IPS-20b (cell line): Measurements from ENCODE around the gene COX10.

Experiments used
- H3K27ac ChIP-seq: one replicate; pipeline ENCODE4 v1.5.1; 2013; ENCODE audit warnings: low read length
- H3K27me3 ChIP-seq: 2 replicates; pipeline ENCODE4 v1.6.1; 2013; ENCODE audit warnings: mild to moderate bottlenecking, low read length, inconsistent platforms; ENCODE audit not compliant: insufficient read depth
- H3K36me3 ChIP-seq: 2 replicates; pipeline ENCODE4 v1.6.1; 2013; ENCODE audit warnings: low read depth, mild to moderate bottlenecking, inconsistent platforms, low read length, moderate library complexity; ENCODE audit not compliant: insufficient read depth
- H3K4me1 ChIP-seq: 2 replicates; pipeline ENCODE4 v1.6.1; 2013; ENCODE audit warnings: mild to moderate bottlenecking, control low read depth, inconsistent platforms, low read length, moderate library complexity; ENCODE audit not compliant: insufficient read depth
- H3K4me3 ChIP-seq: 2 replicates; pipeline ENCODE4 v1.5.1; 2013; ENCODE audit warnings: mild to moderate bottlenecking, low read length, inconsistent platforms
- H3K9ac ChIP-seq: 2 replicates; pipeline ENCODE4 v1.6.1; 2013; ENCODE audit warnings: low read depth, mild to moderate bottlenecking, inconsistent platforms, low read length, moderate library complexity
- H3K9me3 ChIP-seq: 2 replicates; pipeline ENCODE4 v1.6.1; 2013; ENCODE audit warnings: mild to moderate bottlenecking, low read depth, low read length, inconsistent platforms; ENCODE audit not compliant: insufficient read depth

COX10 gene

DNA sequence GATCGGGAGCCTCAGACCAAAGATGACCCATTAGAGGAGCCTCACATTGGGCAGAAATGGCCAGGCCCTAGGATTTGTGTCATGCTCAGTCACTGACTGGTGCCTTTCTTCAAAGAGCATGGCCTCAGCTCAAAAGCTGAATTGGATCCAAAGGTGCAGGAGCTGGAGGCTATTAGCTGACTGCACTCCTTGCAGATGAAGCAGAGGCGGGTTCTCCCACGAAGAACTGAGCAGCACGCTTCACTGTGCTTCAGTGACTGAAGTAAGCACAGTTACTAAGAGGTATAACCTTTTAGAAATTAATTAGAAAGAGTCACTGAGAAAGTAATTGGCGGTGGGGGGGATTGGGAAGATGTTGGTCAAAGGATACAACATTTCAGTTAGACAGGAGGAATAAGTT lies 18.7 kb upstream of the COX10 start:
- Histone ChIP-seq H3K9me3 (no peaks in the 10 kb centered on the region), H3K4me1 (no peaks in the 10 kb centered on the region), H3K27me3 (no peaks in the 10 kb centered on the region)

DNA sequence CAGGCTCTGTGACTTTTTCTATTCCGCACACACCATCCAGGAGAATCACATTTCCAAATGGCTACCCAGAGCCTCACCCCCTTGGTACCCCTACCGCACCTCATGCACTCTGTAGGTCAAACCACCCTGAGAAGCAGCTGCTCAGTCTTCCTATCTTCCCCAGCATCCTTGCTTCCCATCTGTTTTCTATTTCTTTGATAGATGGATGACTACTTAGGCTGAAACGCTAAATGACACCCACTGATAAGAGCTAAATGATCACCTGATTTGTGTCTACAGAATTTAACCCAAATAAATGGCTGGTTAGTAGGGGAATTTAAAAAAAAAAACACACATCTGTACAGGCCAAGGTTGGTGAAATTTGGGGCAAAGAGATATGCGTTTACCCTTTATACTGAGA lies 17.6 kb upstream of the COX10 start:
- Histone ChIP-seq H3K27me3 (no peaks in the 10 kb centered on the region), H3K9me3 (no peaks in the 10 kb centered on the region; the same call in 1 of the 2 replicates), H3K36me3 (no peaks in the 10 kb centered on the region), H3K4me1 (no peaks in the 10 kb centered on the region), H3K9ac (no peak overlapping the region), H3K27ac (no peak overlapping the region), H3K4me3 (no peak overlapping the region)

More for the DNA sequence above, 18.7 kb upstream of the COX10 start:
- Histone ChIP-seq H3K27ac (no peak overlapping the region), H3K4me3 (no peak overlapping the region), H3K36me3 (no peaks in the 10 kb centered on the region), H3K9ac (no peak overlapping the region)

DNA sequence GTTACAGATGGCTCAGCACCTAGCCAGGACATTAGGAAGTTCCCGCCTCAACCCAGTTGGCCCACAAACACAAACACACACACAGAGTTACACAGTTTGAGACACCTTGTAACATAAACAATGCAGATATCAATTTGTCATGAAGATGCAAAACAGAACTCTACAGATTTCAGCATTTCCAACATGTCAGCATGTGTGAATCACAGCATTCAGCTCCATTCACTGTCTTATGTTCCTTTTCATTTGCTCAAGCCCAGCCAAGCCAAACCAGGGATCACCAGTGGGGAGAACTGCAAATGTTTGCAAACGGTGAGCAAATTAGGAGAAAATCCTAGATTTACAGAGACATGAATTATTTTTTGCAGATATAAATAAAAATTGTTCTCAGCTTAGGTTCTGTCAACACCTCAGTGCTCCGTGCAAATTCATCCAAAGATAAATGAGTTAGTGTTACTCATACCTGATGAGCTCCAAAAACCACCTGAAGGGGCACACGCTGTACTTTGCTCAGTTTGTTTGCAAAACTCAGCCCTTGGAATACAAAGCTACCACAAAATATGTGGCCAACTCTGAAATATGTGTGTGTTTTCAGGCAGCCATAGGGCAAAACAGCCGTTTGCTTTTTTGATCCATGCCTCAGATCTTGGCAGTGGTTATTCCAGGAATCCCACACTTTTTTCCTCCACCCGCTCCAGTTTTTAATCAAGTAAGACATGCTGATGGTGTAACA lies 16.3 kb upstream of the COX10 start:
- Histone ChIP-seq H3K9ac (no peak overlapping the region), H3K4me1 (no peaks in the 10 kb centered on the region), H3K36me3 (no peaks in the 10 kb centered on the region), H3K4me3 (no peak overlapping the region), H3K27me3 (no peaks in the 10 kb centered on the region), H3K9me3 (no peaks in the 10 kb centered on the region; the same call in 1 of the 2 replicates), H3K27ac (no peak overlapping the region)

DNA sequence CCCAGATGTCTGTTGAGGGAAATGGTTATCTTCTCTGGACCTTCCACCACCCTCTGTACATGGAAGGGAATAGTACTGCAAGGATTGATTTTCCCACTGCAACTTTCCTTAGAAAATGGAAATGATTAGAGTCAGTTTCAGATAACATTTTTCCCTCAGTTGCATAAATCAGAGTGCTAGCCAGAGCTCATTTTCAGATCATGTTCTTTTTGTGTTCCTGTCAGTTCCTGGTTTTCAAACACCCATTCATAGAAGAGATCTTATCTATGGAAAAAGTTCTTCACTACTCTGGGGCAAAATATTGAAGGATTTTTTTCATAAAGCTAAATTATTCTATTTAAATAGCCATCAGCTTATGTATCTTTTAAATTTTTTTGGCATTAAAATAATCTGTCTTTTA lies 11.7 kb upstream of the COX10 start:
- no peaks in the 10 kb centered on the region for H3K4me1 ChIP-seq
- no peaks in the 10 kb centered on the region; the same call in 1 of the 2 replicates for H3K9me3 ChIP-seq
- H3K36me3 ChIP-seq, result no peaks in the 10 kb centered on the region
- H3K27me3 ChIP-seq, result no peaks in the 10 kb centered on the region
- H3K4me3 ChIP-seq, result no peak overlapping the region
- no peak overlapping the region for H3K27ac ChIP-seq
- H3K9ac ChIP-seq, result no peak overlapping the region

DNA sequence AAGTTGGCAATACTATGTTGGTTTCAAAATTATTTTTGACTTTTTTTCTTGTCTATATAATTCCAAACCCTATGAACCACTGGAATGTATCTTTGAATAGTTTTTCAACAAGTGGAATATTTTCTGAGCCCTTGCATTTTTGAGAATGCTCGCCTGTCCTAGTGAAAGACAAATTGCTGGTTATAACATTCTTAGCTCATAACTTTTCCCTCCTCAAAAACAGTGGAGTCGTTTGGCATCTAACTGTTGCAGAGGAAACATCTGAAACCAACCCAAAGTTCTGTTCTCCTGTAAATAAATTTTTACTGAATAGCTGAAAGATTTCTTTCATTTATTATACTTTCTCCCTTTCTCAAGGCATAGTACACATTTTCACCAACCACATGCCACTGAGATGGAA lies 11.3 kb upstream of the COX10 start:
- no peaks in the 10 kb centered on the region for H3K36me3 ChIP-seq

DNA sequence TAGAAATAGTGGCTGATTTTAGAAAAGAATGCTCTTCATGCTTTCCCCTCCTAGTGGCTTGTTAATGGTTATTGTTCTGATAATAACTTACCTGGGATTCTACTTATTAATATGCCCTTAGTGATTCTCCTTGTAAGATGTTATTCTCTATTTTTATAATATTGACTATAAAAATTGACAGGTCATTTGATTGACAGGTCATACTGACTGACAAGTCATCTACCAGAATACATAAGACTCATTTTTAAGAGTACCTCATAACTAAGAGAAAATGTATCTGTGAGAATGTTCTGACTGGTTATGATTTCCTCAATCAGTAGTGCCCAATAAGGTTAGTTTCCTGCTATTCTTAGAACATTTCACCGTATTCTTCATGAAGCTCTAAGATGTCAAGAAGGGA lies 8.6 kb upstream of the COX10 start:
- no peaks in the 10 kb centered on the region for H3K4me1 ChIP-seq
- no peak overlapping the region for H3K9ac ChIP-seq
- no peak overlapping the region for H3K27ac ChIP-seq
- H3K36me3 ChIP-seq, result peaks cover 8% of the 10 kb centered on the region; the same call in 1 of the 2 replicates
- peaks cover 3% of the 10 kb centered on the region for H3K9me3 ChIP-seq
- H3K4me3 ChIP-seq, result no peak overlapping the region
- no peaks in the 10 kb centered on the region for H3K27me3 ChIP-seq

More for the DNA sequence above, 11.3 kb upstream of the COX10 start:
- no peak overlapping the region for H3K27ac ChIP-seq
- H3K4me3 ChIP-seq, result no peak overlapping the region
- no peaks in the 10 kb centered on the region; the same call in 1 of the 2 replicates for H3K9me3 ChIP-seq
- no peaks in the 10 kb centered on the region for H3K27me3 ChIP-seq
- no peaks in the 10 kb centered on the region for H3K4me1 ChIP-seq
- no peak overlapping the region for H3K9ac ChIP-seq

DNA sequence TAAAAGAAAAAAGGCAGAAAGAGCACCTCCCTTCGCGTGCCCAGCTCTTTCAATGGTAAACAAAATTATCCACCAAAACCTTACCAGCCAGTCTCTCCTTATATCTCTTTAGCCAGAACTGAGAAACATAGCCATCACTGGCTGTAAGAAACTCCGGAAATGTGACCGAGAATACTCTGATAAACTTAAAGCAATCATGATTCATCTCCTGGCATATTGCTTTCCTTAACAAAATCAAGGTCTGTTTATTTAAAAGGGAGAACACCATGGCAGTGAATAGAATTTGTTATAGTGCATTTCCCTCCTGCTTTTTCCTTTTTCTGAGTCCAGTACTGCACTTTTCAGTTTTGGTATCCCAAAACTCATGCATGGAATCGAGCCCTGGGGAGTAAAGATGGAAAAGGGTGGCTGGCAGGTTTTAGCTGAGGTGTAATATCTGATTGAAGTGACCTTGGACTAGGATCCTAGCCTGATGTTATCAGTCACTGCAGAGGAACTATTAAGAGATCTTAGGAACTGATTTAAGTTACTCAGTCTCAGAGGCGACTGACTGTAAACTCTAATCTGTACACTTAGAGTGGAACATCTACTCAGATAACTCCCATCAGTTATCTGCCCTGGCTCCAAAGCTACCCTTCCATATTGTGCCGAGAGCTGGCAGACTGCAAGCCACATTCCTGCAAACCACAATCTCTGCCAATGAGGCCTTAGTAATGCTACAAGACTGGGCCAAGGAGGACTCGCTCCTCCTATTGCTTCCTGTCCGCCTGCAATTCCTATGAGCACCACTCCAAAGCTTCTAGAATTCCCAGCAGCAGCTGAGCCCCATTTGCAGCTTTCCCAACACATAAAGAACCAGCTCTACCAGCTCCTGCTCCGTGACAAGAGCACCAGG lies 7.4 kb upstream of the COX10 start:
- H3K9ac ChIP-seq, result no peak overlapping the region

DNA sequence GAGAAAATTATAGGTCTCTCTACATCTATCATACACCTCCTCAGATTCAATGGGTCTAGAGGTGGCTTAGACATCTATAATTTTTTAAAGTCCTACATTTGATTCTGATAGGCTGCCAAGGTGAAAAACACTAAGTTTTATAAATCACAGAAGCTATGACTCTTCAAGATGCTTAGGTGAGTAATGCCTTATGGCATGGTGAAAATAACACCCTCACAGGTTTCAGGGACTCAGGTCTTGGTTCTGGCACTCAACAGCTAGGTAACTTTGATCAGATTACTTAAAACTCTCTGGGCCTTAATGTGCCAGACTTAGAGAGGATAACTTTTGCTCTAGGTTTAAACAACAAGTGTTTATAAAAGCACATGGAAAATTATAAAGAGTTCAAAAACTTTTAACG lies 2.0 kb upstream of the COX10 start:
- peaks cover 15% of the 10 kb centered on the region for H3K36me3 ChIP-seq
- no peak overlapping the region for H3K27ac ChIP-seq
- no peaks in the 10 kb centered on the region for H3K27me3 ChIP-seq
- peaks cover 7% of the 10 kb centered on the region; the same call in 1 of the 2 replicates for H3K9me3 ChIP-seq
- H3K4me3 ChIP-seq, result no peak overlapping the region
- peaks cover 8% of the 10 kb centered on the region; the same call in 1 of the 2 replicates for H3K4me1 ChIP-seq
- no peak overlapping the region for H3K9ac ChIP-seq

More for the DNA sequence above, 7.4 kb upstream of the COX10 start:
- Histone ChIP-seq H3K36me3 (peaks cover 15% of the 10 kb centered on the region), H3K27ac (no peak overlapping the region), H3K27me3 (no peaks in the 10 kb centered on the region), H3K9me3 (peaks cover 7% of the 10 kb centered on the region), H3K4me3 (no peak overlapping the region), H3K4me1 (no peaks in the 10 kb centered on the region)

DNA sequence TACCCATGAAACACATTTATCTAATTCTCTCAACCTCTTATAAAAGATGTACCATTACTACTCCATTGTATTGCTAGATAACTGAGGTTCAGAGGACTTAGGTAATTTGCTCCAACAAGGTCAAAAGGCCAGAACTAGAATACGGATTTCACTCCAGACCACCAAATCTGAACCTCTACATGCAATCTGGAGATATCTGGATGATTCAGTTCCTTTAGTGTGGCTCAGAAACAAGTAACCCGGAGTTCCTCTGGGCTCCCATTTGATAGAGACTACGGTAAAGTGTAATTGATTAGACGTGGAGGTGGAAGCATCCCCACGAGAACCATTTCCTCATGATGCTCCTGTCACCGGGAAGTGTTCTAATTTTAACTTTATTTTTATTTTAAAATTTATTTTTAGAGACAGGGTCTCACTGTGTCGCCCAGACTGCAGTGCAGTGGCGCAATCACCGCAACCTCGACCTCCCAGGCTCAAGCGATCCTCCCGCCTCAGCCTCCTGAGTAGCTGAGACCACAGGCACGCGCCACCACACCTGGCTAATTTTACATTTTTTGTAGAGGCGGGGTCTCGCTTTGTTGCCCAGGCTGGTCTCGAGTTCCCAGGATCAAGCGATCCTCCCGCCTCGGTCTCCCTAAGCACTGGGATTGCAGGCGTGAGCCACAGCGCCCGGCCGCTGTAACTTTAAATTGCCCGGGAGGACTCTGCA lies 608 bp upstream of the COX10 start:
- peaks cover 15% of the 10 kb centered on the region for H3K36me3 ChIP-seq
- H3K9me3 ChIP-seq, result peaks cover 7% of the 10 kb centered on the region; the same call in 1 of the 2 replicates
- H3K27me3 ChIP-seq, result no peaks in the 10 kb centered on the region
- H3K4me3 ChIP-seq, result peak overlapping the region; percentile 99
- H3K27ac ChIP-seq, result no peak overlapping the region
- peaks cover 8% of the 10 kb centered on the region; the same call in 1 of the 2 replicates for H3K4me1 ChIP-seq
- peak overlapping the region; percentile 98; the same call in 1 of the 2 replicates for H3K9ac ChIP-seq

DNA sequence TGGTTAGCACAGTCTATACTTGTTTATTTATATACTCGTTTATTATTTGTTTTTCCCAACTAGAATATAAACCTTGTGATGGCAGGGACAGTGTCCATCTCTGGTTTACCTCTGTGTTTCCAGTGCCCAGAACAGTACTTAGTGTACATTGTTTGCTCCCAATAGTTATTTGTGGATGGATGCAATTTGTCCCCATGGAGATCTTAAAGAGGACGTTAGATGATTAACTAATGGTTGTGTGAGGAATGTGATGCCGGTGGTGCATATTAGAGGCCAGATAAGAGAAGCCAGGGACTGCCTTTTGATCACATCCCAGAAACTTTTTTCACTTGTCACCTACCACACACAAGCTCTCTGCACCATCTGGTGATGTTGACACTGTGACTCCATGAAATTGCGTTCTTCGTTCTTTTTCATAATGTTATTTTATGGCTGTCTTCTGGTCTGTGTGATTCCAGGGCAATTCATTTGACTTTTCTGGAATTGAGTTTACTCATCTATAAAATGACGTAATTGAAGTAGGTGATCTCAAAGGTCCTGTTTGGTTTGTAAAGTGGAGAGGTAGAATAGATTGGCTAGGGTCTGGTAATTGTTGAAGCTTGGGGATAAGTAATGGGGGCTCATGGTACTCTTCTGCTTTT lies 1.2 kb downstream of the COX10 start:
- peaks cover 22% of the 10 kb centered on the region for H3K36me3 ChIP-seq
- peak overlapping the region; percentile 98; the same call in 1 of the 2 replicates for H3K9ac ChIP-seq

DNA sequence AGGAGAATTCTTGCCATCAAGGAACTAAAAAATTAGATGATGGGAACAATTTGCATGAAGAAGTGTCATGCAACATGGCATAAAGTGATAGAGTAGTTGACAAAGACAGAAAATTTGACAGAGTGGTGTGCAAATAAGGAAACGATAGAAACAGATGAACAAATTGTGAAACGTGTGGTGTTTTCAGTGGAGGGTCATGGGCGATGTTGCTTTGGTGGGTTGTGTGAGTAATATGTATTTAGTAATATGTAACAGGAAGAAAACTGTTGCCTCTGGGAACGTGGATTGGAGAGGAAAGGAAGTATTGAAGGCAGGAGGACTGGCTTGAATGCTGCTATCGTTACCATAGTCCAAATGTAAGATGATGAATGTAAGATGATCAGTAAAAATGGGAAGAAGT lies 3.6 kb downstream of the COX10 start:
- Histone ChIP-seq H3K9ac (no peak overlapping the region), H3K4me3 (no peak overlapping the region), H3K4me1 (peaks cover 8% of the 10 kb centered on the region; the same call in 1 of the 2 replicates), H3K27me3 (no peaks in the 10 kb centered on the region), H3K27ac (no peak overlapping the region), H3K36me3 (peaks cover 38% of the 10 kb centered on the region), H3K9me3 (no peaks in the 10 kb centered on the region)

More for the DNA sequence above, 1.2 kb downstream of the COX10 start:
- H3K9me3 ChIP-seq, result peaks cover 4% of the 10 kb centered on the region; the same call in 1 of the 2 replicates
- no peaks in the 10 kb centered on the region for H3K27me3 ChIP-seq
- H3K4me3 ChIP-seq, result peak overlapping the region; percentile 99
- H3K4me1 ChIP-seq, result peaks cover 8% of the 10 kb centered on the region; the same call in 1 of the 2 replicates
- H3K27ac ChIP-seq, result no peak overlapping the region
